Neural cell (in vitro differentiated cells): ENCODE data around the gene TXNL4B. TPM values are rescaled to one million over a fixed set of nuclear protein-coding genes. Genes with fewer than 3 reads are reported as not detected.

Experiments
- H2AFZ ChIP-seq: fragments of 200-600, 300-800 bp; sonication (generic), shearing (Covaris generic); 2 replicates; pipeline ENCODE4 v1.6.0; 2014; ENCODE audit warnings: low read depth, mild to moderate bottlenecking, antibody characterized with exemption, low read length, moderate library complexity
- H3F3A ChIP-seq: fragments of 200-600 bp; shearing (Covaris generic); 2 replicates; pipeline ENCODE4 v1.6.1; 2016; ENCODE audit warnings: mild to moderate bottlenecking, moderate library complexity, mixed read lengths, antibody characterized with exemption, low read length; ENCODE audit not compliant: insufficient read depth, poor library complexity, severe bottlenecking
- H3K27ac ChIP-seq: fragments of 200-600, 300-800 bp; sonication (generic), shearing (Covaris generic); 2 replicates; pipeline ENCODE4 v1.5.1; 2014; ENCODE audit warnings: mild to moderate bottlenecking, low read length, moderate library complexity
- H3K27me3 ChIP-seq: fragments of 300-800, 200-600 bp; sonication (generic), shearing (Covaris generic); 2 replicates; pipeline ENCODE4 v1.6.0; 2014; ENCODE audit warnings: mild to moderate bottlenecking, low read depth, low read length, moderate library complexity; ENCODE audit not compliant: insufficient read depth
- H3K36me3 ChIP-seq: fragments of 300-800, 200-600 bp; sonication (generic), shearing (Covaris generic); 2 replicates; pipeline ENCODE4 v1.5.1; 2014; ENCODE audit warnings: mild to moderate bottlenecking, antibody characterized with exemption, low read length, moderate library complexity; ENCODE audit not compliant: insufficient read depth
- H3K4me2 ChIP-seq: fragments of 300-800, 200-600 bp; sonication (generic), shearing (Covaris generic); 2 replicates; pipeline ENCODE4 v1.6.0; 2014; ENCODE audit warnings: mild to moderate bottlenecking, low read length
- H3K4me3 ChIP-seq: fragments of 300-800, 200-600 bp; sonication (generic), shearing (Covaris generic); 2 replicates; pipeline ENCODE4 v1.5.1; 2014; ENCODE audit warnings: mild to moderate bottlenecking, low read length, moderate library complexity
- H3K79me2 ChIP-seq: fragments of 200-600 bp; shearing (Covaris generic); replicated peaks from 2 replicates; pipeline ENCODE4 v1.6.0; 2014; ENCODE audit warnings: mild to moderate bottlenecking, low read length, moderate library complexity; ENCODE audit not compliant: insufficient read depth
- H3K9ac ChIP-seq: fragments of 300-800, 200-600 bp; sonication (generic), shearing (Covaris generic); 2 replicates; pipeline ENCODE4 v1.6.1; 2016; ENCODE audit warnings: mild to moderate bottlenecking, low read length, mixed read lengths
- H3K9me2 ChIP-seq: fragments of 200-600 bp; shearing (Covaris generic); 2 replicates; pipeline ENCODE4 v1.6.1; 2016; ENCODE audit warnings: mild to moderate bottlenecking, low read length, mixed read lengths; ENCODE audit not compliant: insufficient read depth
- H3K9me3 ChIP-seq: fragments of 200-600, 300-800 bp; sonication (generic), shearing (Covaris generic); 2 replicates; pipeline ENCODE4 v1.6.1; 2016; ENCODE audit warnings: mild to moderate bottlenecking, mixed run types, low read length, moderate library complexity, mixed read lengths
- H4K20me1 ChIP-seq: fragments of 200-600 bp; shearing (Covaris generic); 2 replicates; pipeline ENCODE4 v1.6.1; 2016; ENCODE audit warnings: mild to moderate bottlenecking, mixed run types; ENCODE audit not compliant: insufficient read depth
- EP300 ChIP-seq: fragments of 450-650 bp; conservative IDR thresholded peaks from 2 replicates; pipeline ENCODE4 v1.6.1; 2014; ENCODE audit warnings: antibody characterized with exemption, mild to moderate bottlenecking, moderate library complexity; ENCODE audit not compliant: poor library complexity, severe bottlenecking
- EZH2 ChIP-seq: fragments of 200-600, 300-800 bp; shearing (Covaris generic), sonication (generic); IDR thresholded peaks from 2 replicates; pipeline ENCODE4 v1.6.1; 2014; ENCODE audit warnings: antibody characterized with exemption, low read length, borderline replicate concordance, mild to moderate bottlenecking; ENCODE audit not compliant: insufficient read depth, poor library complexity, severe bottlenecking
- MXI1 ChIP-seq: fragments of 450-650 bp; conservative IDR thresholded peaks from 2 replicates; pipeline ENCODE4 v1.6.1; 2014; ENCODE audit warnings: antibody characterized with exemption, mild to moderate bottlenecking; ENCODE audit not compliant: poor library complexity, severe bottlenecking
- POLR2AphosphoS5 ChIP-seq: IDR thresholded peaks from 2 replicates; pipeline ENCODE4 v1.6.1; 2012
- RAD21 ChIP-seq: fragments of 450-650 bp; conservative IDR thresholded peaks from 2 replicates; pipeline ENCODE4 v1.6.1; 2014; ENCODE audit warnings: antibody characterized with exemption, mild to moderate bottlenecking, moderate library complexity
- SMC3 ChIP-seq: fragments of 450-650 bp; conservative IDR thresholded peaks from 2 replicates; pipeline ENCODE4 v1.6.1; 2014; ENCODE audit warnings: antibody characterized with exemption, mild to moderate bottlenecking, moderate library complexity; ENCODE audit not compliant: poor library complexity
- TAF1 ChIP-seq: IDR thresholded peaks from 2 replicates; pipeline ENCODE4 v1.6.1; 2012; ENCODE audit warnings: low read depth
- polyA plus RNA-seq: library from polyadenylated mRNA; depleted of rRNA; stranded (reverse); fragments of >200 nt; gene quantifications from 2 replicates; pipeline ENCODE4 v1.2.3, GENCODE V29; 2014
- TF ChIP-seq, protein P1 (sequence below): fragments of 450-650 bp; IDR thresholded peaks from 2 replicates; pipeline ENCODE4 v1.5.1; 2014; ENCODE audit warnings: antibody characterized with exemption, mild to moderate bottlenecking, moderate library complexity; ENCODE audit not compliant: poor library complexity, severe bottlenecking
- TF ChIP-seq, protein P2 (sequence below): IDR thresholded peaks from 2 replicates; pipeline ENCODE4 v1.6.1; 2012; ENCODE audit warnings: borderline replicate concordance

TXNL4B gene
- polyA plus RNA-seq, 1 donor from 2014 or later = 26.2 TPM

DNA sequence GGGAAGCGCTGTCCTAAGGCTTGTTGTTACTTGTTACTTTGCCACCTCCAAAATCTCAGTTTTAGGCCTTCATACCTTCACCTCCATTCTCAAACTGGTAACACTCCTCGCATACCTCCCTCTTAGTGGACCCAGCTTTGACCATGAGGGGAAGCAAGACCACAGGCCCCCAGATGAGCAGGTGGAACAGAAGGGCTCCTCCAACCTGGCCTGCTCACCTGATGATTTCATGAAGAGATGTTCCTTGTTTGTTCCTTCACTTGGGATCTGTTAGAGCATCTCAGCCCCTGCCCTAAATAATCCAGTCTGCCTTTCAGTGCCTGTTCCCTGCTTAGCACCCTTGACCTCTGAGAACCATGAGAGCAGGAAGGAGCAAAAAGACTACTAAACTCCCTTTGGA, 28.9 kb upstream of the TXNL4B start:
- Histone ChIP-seq H3K9me2 (no peaks in the 10 kb centered on the region), H2AFZ (no peak overlapping the region), H3K9ac (no peak overlapping the region), H4K20me1 (no peaks in the 10 kb centered on the region), H3K36me3 (no peaks in the 10 kb centered on the region), H3F3A (no peaks in the 10 kb centered on the region), H3K4me3 (no peak overlapping the region), H3K9me3 (no peaks in the 10 kb centered on the region), H3K79me2 (no peaks in the 10 kb centered on the region), H3K27me3 (no peaks in the 10 kb centered on the region), H3K27ac (no peak overlapping the region), H3K4me2 (no peak overlapping the region)
- TF ChIP-seq SMC3 = no peak
- no peak for TF ChIP-seq RAD21
- TF ChIP-seq EZH2 = no peak
- TF ChIP-seq, protein P1, sequence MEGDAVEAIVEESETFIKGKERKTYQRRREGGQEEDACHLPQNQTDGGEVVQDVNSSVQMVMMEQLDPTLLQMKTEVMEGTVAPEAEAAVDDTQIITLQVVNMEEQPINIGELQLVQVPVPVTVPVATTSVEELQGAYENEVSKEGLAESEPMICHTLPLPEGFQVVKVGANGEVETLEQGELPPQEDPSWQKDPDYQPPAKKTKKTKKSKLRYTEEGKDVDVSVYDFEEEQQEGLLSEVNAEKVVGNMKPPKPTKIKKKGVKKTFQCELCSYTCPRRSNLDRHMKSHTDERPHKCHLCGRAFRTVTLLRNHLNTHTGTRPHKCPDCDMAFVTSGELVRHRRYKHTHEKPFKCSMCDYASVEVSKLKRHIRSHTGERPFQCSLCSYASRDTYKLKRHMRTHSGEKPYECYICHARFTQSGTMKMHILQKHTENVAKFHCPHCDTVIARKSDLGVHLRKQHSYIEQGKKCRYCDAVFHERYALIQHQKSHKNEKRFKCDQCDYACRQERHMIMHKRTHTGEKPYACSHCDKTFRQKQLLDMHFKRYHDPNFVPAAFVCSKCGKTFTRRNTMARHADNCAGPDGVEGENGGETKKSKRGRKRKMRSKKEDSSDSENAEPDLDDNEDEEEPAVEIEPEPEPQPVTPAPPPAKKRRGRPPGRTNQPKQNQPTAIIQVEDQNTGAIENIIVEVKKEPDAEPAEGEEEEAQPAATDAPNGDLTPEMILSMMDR = no peak
- TF ChIP-seq MXI1 = no peak
- TF ChIP-seq EP300 = no peak
- TF ChIP-seq, protein P2, sequence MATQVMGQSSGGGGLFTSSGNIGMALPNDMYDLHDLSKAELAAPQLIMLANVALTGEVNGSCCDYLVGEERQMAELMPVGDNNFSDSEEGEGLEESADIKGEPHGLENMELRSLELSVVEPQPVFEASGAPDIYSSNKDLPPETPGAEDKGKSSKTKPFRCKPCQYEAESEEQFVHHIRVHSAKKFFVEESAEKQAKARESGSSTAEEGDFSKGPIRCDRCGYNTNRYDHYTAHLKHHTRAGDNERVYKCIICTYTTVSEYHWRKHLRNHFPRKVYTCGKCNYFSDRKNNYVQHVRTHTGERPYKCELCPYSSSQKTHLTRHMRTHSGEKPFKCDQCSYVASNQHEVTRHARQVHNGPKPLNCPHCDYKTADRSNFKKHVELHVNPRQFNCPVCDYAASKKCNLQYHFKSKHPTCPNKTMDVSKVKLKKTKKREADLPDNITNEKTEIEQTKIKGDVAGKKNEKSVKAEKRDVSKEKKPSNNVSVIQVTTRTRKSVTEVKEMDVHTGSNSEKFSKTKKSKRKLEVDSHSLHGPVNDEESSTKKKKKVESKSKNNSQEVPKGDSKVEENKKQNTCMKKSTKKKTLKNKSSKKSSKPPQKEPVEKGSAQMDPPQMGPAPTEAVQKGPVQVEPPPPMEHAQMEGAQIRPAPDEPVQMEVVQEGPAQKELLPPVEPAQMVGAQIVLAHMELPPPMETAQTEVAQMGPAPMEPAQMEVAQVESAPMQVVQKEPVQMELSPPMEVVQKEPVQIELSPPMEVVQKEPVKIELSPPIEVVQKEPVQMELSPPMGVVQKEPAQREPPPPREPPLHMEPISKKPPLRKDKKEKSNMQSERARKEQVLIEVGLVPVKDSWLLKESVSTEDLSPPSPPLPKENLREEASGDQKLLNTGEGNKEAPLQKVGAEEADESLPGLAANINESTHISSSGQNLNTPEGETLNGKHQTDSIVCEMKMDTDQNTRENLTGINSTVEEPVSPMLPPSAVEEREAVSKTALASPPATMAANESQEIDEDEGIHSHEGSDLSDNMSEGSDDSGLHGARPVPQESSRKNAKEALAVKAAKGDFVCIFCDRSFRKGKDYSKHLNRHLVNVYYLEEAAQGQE = no peak
- no peak for TF ChIP-seq TAF1
- TF ChIP-seq POLR2AphosphoS5 = no peak

DNA sequence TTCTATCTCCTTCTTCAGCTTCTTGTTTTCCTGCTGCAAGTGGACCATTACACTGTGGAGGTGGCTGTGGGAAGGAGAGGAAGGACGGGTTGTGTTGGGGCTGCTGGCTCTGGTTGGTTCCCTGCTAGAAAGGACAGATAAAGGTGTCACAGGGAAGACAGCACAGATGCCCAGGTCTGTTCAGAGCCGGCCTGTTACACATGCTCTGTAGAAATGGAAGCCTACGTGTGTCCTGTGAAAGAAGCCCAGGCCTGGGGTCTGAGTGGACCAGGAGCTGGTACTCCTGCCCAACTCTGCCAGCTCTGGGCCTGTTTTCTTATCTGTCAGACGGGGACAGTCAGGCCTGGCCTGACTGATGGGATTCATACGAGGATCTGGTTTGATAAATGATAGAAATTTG, 26.6 kb upstream of the TXNL4B start:
- Histone ChIP-seq H3K9ac (no peak overlapping the region), H3K4me3 (no peak overlapping the region), H3K27ac (no peak overlapping the region), H3K27me3 (no peaks in the 10 kb centered on the region), H3K4me2 (no peak overlapping the region), H3K36me3 (no peaks in the 10 kb centered on the region), H3K9me3 (no peaks in the 10 kb centered on the region), H4K20me1 (no peaks in the 10 kb centered on the region), H3F3A (no peaks in the 10 kb centered on the region), H3K9me2 (no peaks in the 10 kb centered on the region), H2AFZ (no peak overlapping the region), H3K79me2 (no peaks in the 10 kb centered on the region)
- TF ChIP-seq RAD21 (no peak), SMC3 (no peak), TAF1 (no peak), MXI1 (no peak), EP300 (no peak), EZH2 (no peak), POLR2AphosphoS5 (no peak)
- TF ChIP-seq, protein P1 = no peak
- TF ChIP-seq, protein P2 = no peak
